Body of pancreas (tissue), 4 donors: ENCODE measurements around the gene HELQ.

ENCODE experiments used
- POLR2A ChIP-seq, 3 donors: fragments of 450-650 bp; IDR thresholded peaks; one replicate each; pipeline ENCODE4 v1.6.1; 2016; ENCODE audit warnings: antibody characterized with exemption in 3 of 3, mild to moderate bottlenecking in 2 of 3
- TF ChIP-seq, protein P1 (sequence below), 7 experiments: fragments of 450-650 bp in 4 of 7; fragments of 200-600 bp in 3 of 7; sonication (generic) in 3 of 7; IDR thresholded peaks; one replicate each; pipeline ENCODE4 v1.5.1; 2016 to 2019; ENCODE audit warnings: antibody characterized with exemption in 7 of 7

DNA sequence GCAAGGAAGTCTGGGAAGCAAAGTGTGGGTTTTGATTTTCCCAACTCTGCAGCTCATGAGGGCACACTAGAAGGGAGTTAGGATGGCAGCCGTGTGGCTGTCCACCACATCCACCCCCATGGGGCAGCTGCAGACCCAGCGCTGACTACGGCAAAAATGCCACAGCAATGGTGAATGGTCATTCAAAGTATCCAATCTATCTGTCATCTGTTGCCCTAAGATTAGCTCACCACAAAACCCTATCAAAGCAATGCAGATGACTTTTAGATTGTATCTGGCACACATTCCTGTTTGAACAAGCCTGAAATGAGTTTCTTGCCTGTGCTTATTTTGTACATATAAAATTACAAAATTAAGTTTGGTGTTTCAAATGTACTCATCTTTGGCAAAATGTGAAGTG lies 91.3 kb downstream of the HELQ start:
- TF ChIP-seq, protein P1, sequence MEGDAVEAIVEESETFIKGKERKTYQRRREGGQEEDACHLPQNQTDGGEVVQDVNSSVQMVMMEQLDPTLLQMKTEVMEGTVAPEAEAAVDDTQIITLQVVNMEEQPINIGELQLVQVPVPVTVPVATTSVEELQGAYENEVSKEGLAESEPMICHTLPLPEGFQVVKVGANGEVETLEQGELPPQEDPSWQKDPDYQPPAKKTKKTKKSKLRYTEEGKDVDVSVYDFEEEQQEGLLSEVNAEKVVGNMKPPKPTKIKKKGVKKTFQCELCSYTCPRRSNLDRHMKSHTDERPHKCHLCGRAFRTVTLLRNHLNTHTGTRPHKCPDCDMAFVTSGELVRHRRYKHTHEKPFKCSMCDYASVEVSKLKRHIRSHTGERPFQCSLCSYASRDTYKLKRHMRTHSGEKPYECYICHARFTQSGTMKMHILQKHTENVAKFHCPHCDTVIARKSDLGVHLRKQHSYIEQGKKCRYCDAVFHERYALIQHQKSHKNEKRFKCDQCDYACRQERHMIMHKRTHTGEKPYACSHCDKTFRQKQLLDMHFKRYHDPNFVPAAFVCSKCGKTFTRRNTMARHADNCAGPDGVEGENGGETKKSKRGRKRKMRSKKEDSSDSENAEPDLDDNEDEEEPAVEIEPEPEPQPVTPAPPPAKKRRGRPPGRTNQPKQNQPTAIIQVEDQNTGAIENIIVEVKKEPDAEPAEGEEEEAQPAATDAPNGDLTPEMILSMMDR (IDR thresholded peaks at IDR 0.05) = no peak
- no peak for TF ChIP-seq POLR2A (IDR thresholded peaks at IDR 0.05)
